H1 (cell line): ENCODE measurements around the gene PIAS1. TPM values are rescaled to one million over a fixed set of nuclear protein-coding genes. Genes with fewer than 3 reads are reported as not detected.
A peak's percentile ranks its signal among the peaks of the same experiment; 100 is the strongest.

Experiments used
- CTCF ChIA-PET: fragments of 300-600 bp; sonication (Branson Sonifier 250); formaldehyde crosslinking; loops from one replicate; lab custom pipeline; 2021; ENCODE audit not compliant: partially characterized antibody; lab: Charles Lee
- POLR2A ChIA-PET: fragments of 300-600 bp; sonication (Branson Sonifier 250); formaldehyde crosslinking; loops from one replicate; lab custom pipeline; 2021; ENCODE audit warnings: inconsistent platforms; ENCODE audit not compliant: partially characterized antibody; lab: Charles Lee
- DNase-seq, 2 experiments: peaks; one replicate each; pipeline versions ENCODE4 v3.0.0 to v3.0.0-alpha.2; 2010 to 2022; ENCODE audit warnings: low spot score in 2 of 2, low read depth in 1 of 2, mixed read lengths in 1 of 2
- FAIRE-seq: peaks from 2 replicates; lab custom pipeline; 2011; peaks lifted over from hg19 to GRCh38; lab: Jason Lieb, UNC
- H2AFZ ChIP-seq: 2 replicates; pipeline ENCODE4 v1.8.1; 2012; ENCODE audit warnings: low read length, inconsistent platforms
- H2AK5ac ChIP-seq: 2 replicates; pipeline ENCODE4 v1.6.1; 2013; ENCODE audit warnings: low read depth, low read length
- H2BK120ac ChIP-seq: replicated peaks from 2 replicates; pipeline ENCODE3; 2013; ENCODE audit warnings: low read depth, low read length, inconsistent platforms
- H2BK12ac ChIP-seq: 2 replicates; pipeline ENCODE4 v1.6.1; 2013; ENCODE audit warnings: low read depth, low read length
- H2BK15ac ChIP-seq: 2 replicates; pipeline ENCODE4 v1.6.1; 2013; ENCODE audit warnings: low read length
- H2BK20ac ChIP-seq: 2 replicates; pipeline ENCODE4 v1.6.1; 2013; ENCODE audit warnings: low read length
- H2BK5ac ChIP-seq: 2 replicates; pipeline ENCODE4 v1.6.1; 2013; ENCODE audit warnings: low read depth, low read length
- H3K14ac ChIP-seq: 2 replicates; pipeline ENCODE4 v1.6.1; 2013; ENCODE audit warnings: inconsistent platforms; ENCODE audit not compliant: insufficient read length
- H3K18ac ChIP-seq: 2 replicates; pipeline ENCODE4 v1.6.1; 2013; ENCODE audit warnings: low read length; ENCODE audit errors: extremely low read depth
- H3K23ac ChIP-seq: 2 replicates; pipeline ENCODE4 v1.6.1; 2013; ENCODE audit warnings: inconsistent platforms; ENCODE audit not compliant: insufficient read length
- H3K23me2 ChIP-seq: 2 replicates; pipeline ENCODE4 v1.6.1; 2013; ENCODE audit warnings: low read depth, low read length
- H3K27ac ChIP-seq: 2 replicates; pipeline ENCODE4 v1.6.1; 2011; ENCODE audit warnings: low read depth, low read length, inconsistent platforms
- H3K27me3 ChIP-seq, 4 experiments: replicated peaks in 1 of 4; 1 replicate in 1 of 4; 2 replicates in 3 of 4; pipeline versions ENCODE4 v1.6.1 to v1.8.1; 2011 to 2013; ENCODE audit warnings: low read length in 3 of 4, mild to moderate bottlenecking in 3 of 4, inconsistent platforms in 2 of 4, mixed read lengths in 2 of 4, moderate library complexity in 1 of 4; ENCODE audit not compliant: control insufficient read depth in 3 of 4, insufficient read depth in 3 of 4; ENCODE audit errors: extremely low read depth in 1 of 4
- H3K36me3 ChIP-seq, 4 experiments: 2 replicates each; pipeline versions ENCODE4 v1.6.1 to v1.8.1; 2011 to 2013; ENCODE audit warnings: mild to moderate bottlenecking in 4 of 4, low read length in 3 of 4, moderate library complexity in 2 of 4, control low read depth in 1 of 4, inconsistent platforms in 1 of 4; ENCODE audit not compliant: insufficient read depth in 4 of 4, control insufficient read depth in 2 of 4
- H3K4ac ChIP-seq: replicated peaks from 2 replicates; pipeline ENCODE3; 2013; ENCODE audit warnings: low read length, low read depth, mixed read lengths, inconsistent platforms; ENCODE audit not compliant: insufficient read length
- H3K4me1 ChIP-seq, 4 experiments: replicated peaks in 1 of 4; 1 replicate in 1 of 4; 2 replicates in 3 of 4; pipeline versions ENCODE4 v1.6.1 to v1.8.1; 2011 to 2013; ENCODE audit warnings: low read length in 3 of 4, inconsistent platforms in 2 of 4, mixed read lengths in 1 of 4; ENCODE audit not compliant: insufficient read depth in 4 of 4, control insufficient read depth in 3 of 4
- H3K4me2 ChIP-seq, 2 experiments: 2 replicates each; pipeline versions ENCODE4 v1.6.1 to v1.8.1; 2011 to 2013; ENCODE audit warnings: low read depth in 2 of 2, low read length in 2 of 2, control low read depth in 1 of 2, inconsistent platforms in 1 of 2, mild to moderate bottlenecking in 1 of 2; ENCODE audit not compliant: insufficient read depth in 1 of 2
- H3K4me3 ChIP-seq, 4 experiments: fragments of 200-600, 300-600 bp in 1 of 4; sonication (generic), shearing (Covaris generic), sonication (Bioruptor Twin) in 1 of 4; 2 replicates each; pipeline versions ENCODE4 v1.5.1 to v1.8.1; 2011 to 2016; ENCODE audit warnings: low read length in 4 of 4, low read depth in 3 of 4, control low read depth in 2 of 4, inconsistent platforms in 2 of 4, mild to moderate bottlenecking in 2 of 4, mixed read lengths in 1 of 4, moderate library complexity in 1 of 4; ENCODE audit not compliant: insufficient read depth in 2 of 4; ENCODE audit errors: extremely low read depth in 1 of 4
- H3K56ac ChIP-seq: replicated peaks from 2 replicates; pipeline ENCODE3; 2013; ENCODE audit warnings: low read depth, mild to moderate bottlenecking, mixed read lengths, low read length, inconsistent platforms; ENCODE audit not compliant: insufficient read length
- H3K79me1 ChIP-seq: 2 replicates; pipeline ENCODE4 v1.6.1; 2013; ENCODE audit warnings: low read depth, low read length, control low read depth
- H3K79me2 ChIP-seq, 2 experiments: 2 replicates each; pipeline versions ENCODE4 v1.6.1 to v1.8.1; 2012 to 2013; ENCODE audit warnings: low read length in 2 of 2, mild to moderate bottlenecking in 2 of 2, inconsistent platforms in 1 of 2; ENCODE audit not compliant: insufficient read depth in 2 of 2, control insufficient read depth in 1 of 2
- H3K9ac ChIP-seq, 4 experiments: replicated peaks in 1 of 4; 1 replicate in 1 of 4; 2 replicates in 3 of 4; pipeline versions ENCODE4 v1.6.1 to v1.8.1; 2011 to 2013; ENCODE audit warnings: low read depth in 3 of 4, low read length in 3 of 4, control low read depth in 2 of 4, mild to moderate bottlenecking in 2 of 4, moderate library complexity in 2 of 4, inconsistent platforms in 1 of 4; ENCODE audit errors: extremely low read depth in 1 of 4
- H3K9me3 ChIP-seq, 2 experiments: 2 replicates each; pipeline versions ENCODE4 v1.6.1 to v1.8.1; 2012 to 2013; ENCODE audit warnings: mild to moderate bottlenecking in 2 of 2, moderate library complexity in 2 of 2, control low read depth in 1 of 2, inconsistent platforms in 1 of 2, low read depth in 1 of 2, low read length in 1 of 2, mixed read lengths in 1 of 2; ENCODE audit not compliant: insufficient read depth in 2 of 2
- H4K20me1 ChIP-seq, 2 experiments: replicated peaks in 1 of 2; 2 replicates each; pipeline versions ENCODE3 to v1.8.1; 2011 to 2013; ENCODE audit warnings: inconsistent platforms in 2 of 2, low read length in 2 of 2, mild to moderate bottlenecking in 1 of 2; ENCODE audit not compliant: insufficient read depth in 2 of 2, control insufficient read depth in 1 of 2
- H4K5ac ChIP-seq: 2 replicates; pipeline ENCODE4 v1.6.1; 2013; ENCODE audit warnings: low read length, low read depth, mixed read lengths, inconsistent platforms; ENCODE audit not compliant: insufficient read length
- H4K8ac ChIP-seq: 2 replicates; pipeline ENCODE4 v1.8.0; 2013; ENCODE audit warnings: mild to moderate bottlenecking, moderate library complexity, low read length, inconsistent platforms; ENCODE audit not compliant: insufficient read depth; ENCODE audit errors: extremely low read depth
- H4K91ac ChIP-seq: replicated peaks from 2 replicates; pipeline ENCODE3; 2013; ENCODE audit warnings: low read length, mixed read lengths, inconsistent platforms; ENCODE audit not compliant: insufficient read length
- CBX5 ChIP-seq: fragments of 300-800, 300-1000 bp; sonication (generic); IDR thresholded peaks from 2 replicates; pipeline ENCODE4 v1.7.1; 2016; ENCODE audit warnings: antibody characterized with exemption, low read length, low read depth
- CHD2 ChIP-seq: IDR thresholded peaks from 2 replicates; pipeline ENCODE4 v1.6.1; 2012; ENCODE audit warnings: low read length, improper control_type of control experiment
- GABPA ChIP-seq: IDR thresholded peaks from 2 replicates; pipeline ENCODE4 v1.6.1; 2011; ENCODE audit warnings: mild to moderate bottlenecking, low read length, moderate library complexity, borderline replicate concordance; ENCODE audit not compliant: insufficient read depth
- JUND ChIP-seq: IDR thresholded peaks from 2 replicates; pipeline ENCODE4 v1.6.1; 2011; ENCODE audit warnings: mild to moderate bottlenecking, improper control_type of control experiment, low read length
- KDM1A ChIP-seq: fragments of 200-600, 300-600 bp; sonication (generic); IDR thresholded peaks from 2 replicates; pipeline ENCODE4 v1.7.1; 2016; ENCODE audit warnings: mild to moderate bottlenecking, low read length, borderline replicate concordance
- MAFK ChIP-seq: IDR thresholded peaks from 2 replicates; pipeline ENCODE4 v1.6.1; 2012; ENCODE audit warnings: low read depth, mild to moderate bottlenecking, improper control_type of control experiment, low read length
- MAX ChIP-seq: IDR thresholded peaks from 2 replicates; pipeline ENCODE4 v1.6.1; 2012; ENCODE audit warnings: inconsistent platforms
- NRF1 ChIP-seq: IDR thresholded peaks from 2 replicates; pipeline ENCODE4 v1.6.1; 2011; ENCODE audit warnings: mild to moderate bottlenecking, low read depth, low read length, improper control_type of control experiment
- POU5F1 ChIP-seq: IDR thresholded peaks from 2 replicates; pipeline ENCODE4 v1.6.1; 2011; ENCODE audit warnings: low read depth, mild to moderate bottlenecking, low read length, moderate library complexity
- SAP30 ChIP-seq: fragments of 300-600 bp; sonication (generic); IDR thresholded peaks from 2 replicates; pipeline ENCODE4 v1.7.1; 2012; ENCODE audit warnings: low read length, moderate library complexity, mild to moderate bottlenecking, inconsistent platforms; ENCODE audit not compliant: insufficient read depth, insufficient replicate concordance
- SIN3A ChIP-seq, 2 experiments: IDR thresholded peaks in 1 of 2; conservative IDR thresholded peaks in 1 of 2; 2 replicates each; pipeline ENCODE4 v1.6.1; 2011 to 2012; ENCODE audit warnings: low read length in 2 of 2, improper control_type of control experiment in 1 of 2, low read depth in 1 of 2, mild to moderate bottlenecking in 1 of 2
- SP1 ChIP-seq: IDR thresholded peaks from 2 replicates; pipeline ENCODE4 v1.6.1; 2011; ENCODE audit warnings: low read depth, low read length
- WGBS, 2 experiments: shearing (Covaris generic) in 1 of 2; methylation state at CpG; one replicate each; pipeline versions ENCODE4 v1.1.6 to v1.1.7; 2013 to 2015; ENCODE audit warnings: low lambda C conversion rate in 2 of 2, mixed read lengths in 2 of 2, inconsistent platforms in 1 of 2, low coverage in 1 of 2, missing lambda C conversion rate in 1 of 2; ENCODE audit not compliant: insufficient replicate concordance in 2 of 2, insufficient coverage in 1 of 2, insufficient read length in 1 of 2; ENCODE audit errors: extremely low coverage in 1 of 2, missing lambda C conversion rate in 1 of 2; 5-methylcytosine and 5-hydroxymethylcytosine counted together
- polyA plus RNA-seq, 7 experiments: library from polyadenylated mRNA; depleted of rRNA in 3 of 7; stranded (reverse) in 5 of 7; unstranded in 2 of 7; fragments of >200 nt in 5 of 7; fragments of 200-250 nt in 2 of 7; gene quantifications; 1 replicate in 5 of 7; 2 replicates in 1 of 7; 4 replicates in 1 of 7; pipeline versions ENCODE4 v1.2.1 to v1.2.3, GENCODE V29; 2011 to 2013; ENCODE audit warnings: missing spikeins in 2 of 7, mixed read lengths in 2 of 7
- total RNA-seq: library from RNA; stranded (reverse); fragmentation: NEBNext Ultra II Directional; extraction: Animal tissue kit (Norgen Biotek cat#: 25700); gene quantifications from 2 replicates; pipeline ENCODE4 v1.2.1, GENCODE V29; 2021
- TF ChIP-seq, protein P1 (sequence below): IDR thresholded peaks from 2 replicates; pipeline ENCODE4 v1.6.1; 2012; ENCODE audit warnings: inconsistent platforms

The PIAS1 gene
- total and polyA plus RNA-seq, 2 of the 8 experiments (the other 6 are each of a cell fraction or from before 2014, with no cell fraction given): 30.8 to 34.5 TPM

GRCh38 chr15:68199340-68199739 lies 145.2 kb downstream of the PIAS1 start:
- CTCF ChIA-PET: interaction anchor here (0.6 to 11.6 kb wide), 3 partner anchors 11 to 788 kb away, joined by 3 to 101 read pairs (median 3); no protein-coding TSS in a partner anchor
- Histone ChIP-seq H2BK5ac (no peak overlapping the region), H2BK12ac (no peak overlapping the region), H2AFZ (no peak overlapping the region), H3K4me3 (no peak overlapping the region), H3K79me2 (no peaks in the 10 kb centered on the region), H3K4me2 (no peak overlapping the region), H2AK5ac (no peak overlapping the region), H2BK15ac (no peak overlapping the region), H3K56ac (no peak overlapping the region), H2BK120ac (no peak overlapping the region), H3K9me3 (no peaks in the 10 kb centered on the region), H4K91ac (no peak overlapping the region), H3K14ac (no peak overlapping the region), H3K23ac (no peak overlapping the region), H3K18ac (no peak overlapping the region), H3K9ac (no peak overlapping the region), H4K20me1 (peaks cover 12 to 20% of the 10 kb centered on the region in 2 experiments), H3K27me3 (no peaks in the 10 kb centered on the region), H4K8ac (peak overlapping the region; percentile 79; the same call in 1 of the 2 replicates), H3K4ac (no peak overlapping the region), H3K23me2 (no peaks in the 10 kb centered on the region), H3K4me1 (peaks cover 0 to 16% (median 12%) of the 10 kb centered on the region in 4 experiments; a peak in 6 of 7 replicates), H3K36me3 (no peaks in the 10 kb centered on the region), H2BK20ac (no peak overlapping the region), H3K27ac (no peak overlapping the region), H3K79me1 (peaks cover 2% of the 10 kb centered on the region; the same call in 1 of the 2 replicates), H4K5ac (no peak overlapping the region)
- POLR2A ChIA-PET: interaction anchor here (2.3 kb wide), 1 partner anchor 29 kb away, joined by 5 read pairs; no protein-coding TSS in a partner anchor
- WGBS, 2 experiments: 74% methylated on average over 11 of the region's 11 CpGs; no CpG with 5 or more reads in 1 of the 2 experiments
- no peak for DNase-seq
- no peak for FAIRE-seq
- TF ChIP-seq NRF1 (no peak), JUND (no peak), MAFK (no peak), CHD2 (no peak), GABPA (no peak), SAP30 (no peak), MAX (peak; percentile 62), CBX5 (no peak), SIN3A (conservative IDR thresholded peaks at IDR 0.05 in 1 of 2, IDR thresholded peaks at IDR 0.05 in 1 of 2; ENCODE audit: low read depth in 1 of 2, low read length in 2 of 2) (no peak), POU5F1 (no peak), SP1 (no peak), KDM1A (no peak)
- TF ChIP-seq, protein P1, sequence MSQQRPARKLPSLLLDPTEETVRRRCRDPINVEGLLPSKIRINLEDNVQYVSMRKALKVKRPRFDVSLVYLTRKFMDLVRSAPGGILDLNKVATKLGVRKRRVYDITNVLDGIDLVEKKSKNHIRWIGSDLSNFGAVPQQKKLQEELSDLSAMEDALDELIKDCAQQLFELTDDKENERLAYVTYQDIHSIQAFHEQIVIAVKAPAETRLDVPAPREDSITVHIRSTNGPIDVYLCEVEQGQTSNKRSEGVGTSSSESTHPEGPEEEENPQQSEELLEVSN: peak; percentile 71
